LHCN-M2 (cell line): ENCODE data around the gene SNAPC2. TPM values are rescaled to one million over a fixed set of nuclear protein-coding genes. Genes with fewer than 3 reads are reported as not detected.
"Not testable (repeated sequence)": the region's sequence is repeated elsewhere in the genome, so short reads cannot be mapped to it uniquely, and the experiment has no call there.

Experiments used
- DNase-seq: peaks from one replicate; pipeline ENCODE4 v3.0.0-alpha.2; 2012; ENCODE audit warnings: low read depth
- total RNA-seq: library from RNA; depleted of rRNA; stranded (reverse); fragments of >200 nt; gene quantifications from 2 replicates; pipeline ENCODE4 v1.2.3, GENCODE V29; 2014

Gene SNAPC2
- total RNA-seq, 1 experiment from 2014 or later: 25.5 TPM

- peak; percentile 15 for DNase-seq
Measured at GRCh38 chr19:7888145-7888825, 31.9 kb upstream of the SNAPC2 start, which contains the start of gene LRRC8E. TSS of gene LRRC8E (plus strand) at chr19:7888510. CDS start at chr19:7895604, 7,094 bp downstream.

GRCh38 chr19:7888826-7889217 is 31.3 kb upstream of the SNAPC2 start:
- DNase-seq: no peak

- not testable (repeated sequence) for DNase-seq
Measured at GRCh38 chr19:7893362-7894101, 26.6 kb upstream of the SNAPC2 start.

GRCh38 chr19:7894612-7895309 is 25.4 kb upstream of the SNAPC2 start:
- no peak for DNase-seq

- no peak for DNase-seq
Measured at GRCh38 chr19:7895565-7895964, 24.6 kb upstream of the SNAPC2 start.

GRCh38 chr19:7897292-7897691 is 22.8 kb upstream of the SNAPC2 start:
- DNase-seq: no peak

GRCh38 chr19:7898967-7899366 is 21.2 kb upstream of the SNAPC2 start:
- DNase-seq: no peak

GRCh38 chr19:7899751-7900378 is 20.3 kb upstream of the SNAPC2 start:
- DNase-seq: no peak

- no peak for DNase-seq
Measured at GRCh38 chr19:7900401-7900870, 19.7 kb upstream of the SNAPC2 start.

GRCh38 chr19:7900931-7901330 is 19.2 kb upstream of the SNAPC2 start:
- DNase-seq: no peak

- DNase-seq: no peak
Measured at GRCh38 chr19:7901337-7901736, 18.8 kb upstream of the SNAPC2 start.

- no peak for DNase-seq
Measured at GRCh38 chr19:7902796-7903243, 17.3 kb upstream of the SNAPC2 start.

- DNase-seq: peak; percentile 98
Measured at GRCh38 chr19:7903244-7904073, 16.7 kb upstream of the SNAPC2 start, which contains the start of gene MAP2K7. TSS of gene MAP2K7 (plus strand) at chr19:7903877. CDS start at chr19:7903945, 68 bp downstream.

- DNase-seq: no peak
Measured at GRCh38 chr19:7904074-7905020, 15.8 kb upstream of the SNAPC2 start.

GRCh38 chr19:7905268-7905667 is 14.9 kb upstream of the SNAPC2 start:
- DNase-seq: no peak

- no peak for DNase-seq
Measured at GRCh38 chr19:7905859-7906258, 14.3 kb upstream of the SNAPC2 start.

GRCh38 chr19:7907122-7907521 is 13.0 kb upstream of the SNAPC2 start:
- no peak for DNase-seq

- DNase-seq: no peak
Measured at GRCh38 chr19:7907544-7907943, 12.6 kb upstream of the SNAPC2 start.

- no peak for DNase-seq
Measured at GRCh38 chr19:7908078-7908699, 11.9 kb upstream of the SNAPC2 start.
